Erythroblast (primary cell): ENCODE data around the gene PRPF18.

Source experiments
- GATA1 ChIP-seq: IDR thresholded peaks from 2 replicates; pipeline ENCODE4 v1.6.1; 2011; ENCODE audit warnings: low read depth, mild to moderate bottlenecking, control low read depth, low read length, moderate library complexity
- POLR2A ChIP-seq: IDR thresholded peaks from 2 replicates; pipeline ENCODE4 v1.6.1; 2011; ENCODE audit warnings: mild to moderate bottlenecking, low read length

GRCh38 chr10:13632884-13633440 lies 46.2 kb downstream of the PRPF18 start:
- TF ChIP-seq POLR2A (no peak), GATA1 (no peak)
